HG03521 (cell line): ENCODE data around the gene PARK7.
A peak's percentile ranks its signal among the peaks of the same experiment; 100 is the strongest.
"Not testable (repeated sequence)": the region's sequence is repeated elsewhere in the genome, so short reads cannot be mapped to it uniquely, and the experiment has no call there.

ENCODE experiments used
- ATAC-seq: cut with Tn5 transposase; IDR thresholded peaks from one replicate; pipeline ENCODE4 v1.9.1; 2021; ENCODE audit warnings: mild to moderate bottlenecking, moderate library complexity; ENCODE audit not compliant: unreplicated experiment

PARK7 gene

GRCh38 chr1:7961216-7962013 lies at the start of gene PARK7:
Gene PARK7, plus strand, starts transcription at chr1:7961711. Its CDS starts 1,075 bp downstream, at chr1:7962786.
- peak; percentile 91 for ATAC-seq

GRCh38 chr1:7912145-7912544 lies 49.4 kb upstream of the PARK7 start:
- no peak for ATAC-seq

GRCh38 chr1:7912743-7913557 lies 48.6 kb upstream of the PARK7 start:
- no peak for ATAC-seq

- no peak for ATAC-seq
Measured at GRCh38 chr1:7915826-7916500, 45.5 kb upstream of the PARK7 start.

- no peak for ATAC-seq
Measured at GRCh38 chr1:7916501-7916830, 45.0 kb upstream of the PARK7 start.

- not testable (repeated sequence) for ATAC-seq
Measured at GRCh38 chr1:7917971-7918370, 43.5 kb upstream of the PARK7 start.

- ATAC-seq = no peak
Measured at GRCh38 chr1:7919880-7920279, 41.6 kb upstream of the PARK7 start.

- no peak for ATAC-seq
Measured at GRCh38 chr1:7921796-7922195, 39.7 kb upstream of the PARK7 start.

GRCh38 chr1:7922301-7922700 lies 39.2 kb upstream of the PARK7 start:
- ATAC-seq = no peak

GRCh38 chr1:7927061-7927460 lies 34.5 kb upstream of the PARK7 start:
- ATAC-seq = not testable (repeated sequence)

- no peak for ATAC-seq
Measured at GRCh38 chr1:7928247-7928646, 33.3 kb upstream of the PARK7 start.

GRCh38 chr1:7929637-7930036 lies 31.9 kb upstream of the PARK7 start:
- no peak for ATAC-seq

- ATAC-seq = no peak
Measured at GRCh38 chr1:7930645-7931445, 30.7 kb upstream of the PARK7 start.

- no peak for ATAC-seq
Measured at GRCh38 chr1:7931446-7931812, 30.1 kb upstream of the PARK7 start.

- no peak for ATAC-seq
Measured at GRCh38 chr1:7932524-7933138, 28.9 kb upstream of the PARK7 start.

GRCh38 chr1:7938070-7938469 lies 23.4 kb upstream of the PARK7 start:
- no peak for ATAC-seq

- no peak for ATAC-seq
Measured at GRCh38 chr1:7940034-7940433, 21.5 kb upstream of the PARK7 start.

- no peak for ATAC-seq
Measured at GRCh38 chr1:7940745-7941436, 20.6 kb upstream of the PARK7 start, which contains the start of gene TNFRSF9. Gene TNFRSF9, minus strand, starts transcription at chr1:7940839. Its CDS starts 845 bp downstream, at chr1:7939994.

- ATAC-seq = no peak
Measured at GRCh38 chr1:7941437-7941793, 20.1 kb upstream of the PARK7 start.
